ENCODE data around the gene FBXL22. TPM values are rescaled to one million over a fixed set of nuclear protein-coding genes. Genes with fewer than 3 reads are reported as not detected.
A peak's percentile ranks its signal among the peaks of the same experiment; 100 is the strongest.

The FBXL22 gene
- total and polyA plus RNA-seq, 2 donors (not counting 1 experiment from before 2014, with no cell fraction given): 0.30 to 2.5 TPM

- H3K4me1 ChIP-seq (ENCODE audit: control insufficient read depth in 2 of 2, insufficient read depth in 2 of 2, low read length in 2 of 2): no peaks in the 10 kb centered on the region
- CTCF ChIA-PET: interaction anchor here (1.2 kb wide), 1 partner anchor 92 kb away, joined by 3 read pairs; no protein-coding TSS in a partner anchor
- TF ChIP-seq EZH2 (IDR thresholded peaks at IDR 0.05; ENCODE audit: borderline replicate concordance, insufficient read depth, low read depth, low read length, poor library complexity, severe bottlenecking) (no peak), CTCF (IDR thresholded peaks at IDR 0.05) (no peak)
- no peak for ATAC-seq (ENCODE audit: low read depth)
- no peak for DNase-seq
- peaks cover 7% of the 10 kb centered on the region for H4K20me1 ChIP-seq (ENCODE audit: control insufficient read depth, insufficient read depth, low read length, poor library complexity, severe bottlenecking)
- peak overlapping the region in 1 of 2 donors; percentile 24 for H3K27ac ChIP-seq (ENCODE audit: low read length in 2 of 2)
- intact Hi-C loops (cut with micrococcal nuclease): no loop called here
- Mint-ChIP-seq H3K27ac (no peak overlapping the region), H3K27me3 (no peaks in the 10 kb centered on the region), H3K9me3 (ENCODE audit: insufficient read depth) (no peaks in the 10 kb centered on the region), H3K4me1 (peaks cover 12% of the 10 kb centered on the region), H3K4me3 (no peak overlapping the region)
- no peak overlapping the region for H3K4me3 ChIP-seq (ENCODE audit: control extremely low read depth in 1 of 5, extremely low read depth in 1 of 5, insufficient read depth in 1 of 5, low read depth in 2 of 5, low read length in 4 of 5)
- no peak overlapping the region for H3K4me2 ChIP-seq (replicated peaks; ENCODE audit: low read depth, low read length, poor library complexity, severe bottlenecking)
- peaks cover 13 to 48% of the 10 kb centered on the region in 2 experiments for H3K36me3 ChIP-seq (replicated peaks in 1 of 2; ENCODE audit: control extremely low read depth in 1 of 2, control insufficient read depth in 1 of 2, extremely low read depth in 1 of 2, insufficient read depth in 2 of 2, low read length in 1 of 2)
- peaks cover 0 to 1% (median 0%) of the 10 kb centered on the region in 3 donors for H3K9me3 ChIP-seq (ENCODE audit: control extremely low read depth in 1 of 3, control insufficient read depth in 2 of 3, insufficient read depth in 1 of 3, low read length in 2 of 3)
- no peak overlapping the region for H3K9ac ChIP-seq (ENCODE audit: low read length)
- POLR2A ChIA-PET: no interaction called here
- H2AFZ ChIP-seq (ENCODE audit: insufficient read depth, low read depth, low read length, poor library complexity, severe bottlenecking): no peak overlapping the region
- no peaks in the 10 kb centered on the region for H3K27me3 ChIP-seq (replicated peaks in 1 of 4; ENCODE audit: control extremely low read depth in 1 of 4, control insufficient read depth in 3 of 4, insufficient read depth in 4 of 4, low read length in 3 of 4)
- H3K79me2 ChIP-seq (ENCODE audit: control insufficient read depth, insufficient read depth, low read length): peaks cover 53% of the 10 kb centered on the region
These were observed 41.7 kb upstream of the FBXL22 start for GRCh38 chr15:63555507-63555906.

- H4K20me1 ChIP-seq (ENCODE audit: control insufficient read depth, insufficient read depth, low read length, poor library complexity, severe bottlenecking): peaks cover 7% of the 10 kb centered on the region
- CTCF ChIA-PET: interaction anchor here (0.6 to 3.0 kb wide), 5 partner anchors 44 to 1955 kb away, joined by 3 to 13 read pairs (median 3); no protein-coding TSS in a partner anchor
- no peak overlapping the region for H2AFZ ChIP-seq (ENCODE audit: insufficient read depth, low read depth, low read length, poor library complexity, severe bottlenecking)
- H3K27me3 ChIP-seq (replicated peaks in 1 of 4; ENCODE audit: control extremely low read depth in 1 of 4, control insufficient read depth in 3 of 4, insufficient read depth in 4 of 4, low read length in 3 of 4): no peaks in the 10 kb centered on the region
- peaks cover 13 to 55% of the 10 kb centered on the region in 2 experiments for H3K36me3 ChIP-seq (replicated peaks in 1 of 2; ENCODE audit: control extremely low read depth in 1 of 2, control insufficient read depth in 1 of 2, extremely low read depth in 1 of 2, insufficient read depth in 2 of 2, low read length in 1 of 2)
- H3K27ac ChIP-seq (ENCODE audit: low read length in 2 of 2): peak overlapping the region in 1 of 2 donors; percentile 32
- no peak for TF ChIP-seq EZH2 (IDR thresholded peaks at IDR 0.05; ENCODE audit: borderline replicate concordance, insufficient read depth, low read depth, low read length, poor library complexity, severe bottlenecking)
- TF ChIP-seq CTCF (IDR thresholded peaks at IDR 0.05): no peak
- no peak overlapping the region for H3K9ac ChIP-seq (ENCODE audit: low read length)
- WGBS (ENCODE audit: insufficient coverage): 95% methylated on average over 3 of the region's 6 CpGs
- H3K27me3 Mint-ChIP-seq: no peaks in the 10 kb centered on the region
- H3K4me3 Mint-ChIP-seq: no peak overlapping the region
- H3K4me2 ChIP-seq (replicated peaks; ENCODE audit: low read depth, low read length, poor library complexity, severe bottlenecking): no peak overlapping the region
- intact Hi-C loops (cut with micrococcal nuclease): no loop called here
- H3K79me2 ChIP-seq (ENCODE audit: control insufficient read depth, insufficient read depth, low read length): peaks cover 50% of the 10 kb centered on the region
- H3K4me3 ChIP-seq (ENCODE audit: control extremely low read depth in 1 of 5, extremely low read depth in 1 of 5, insufficient read depth in 1 of 5, low read depth in 2 of 5, low read length in 4 of 5): no peak overlapping the region
- ATAC-seq (ENCODE audit: low read depth) (no peak), DNase-seq (no peak)
- no peak overlapping the region for H3K27ac Mint-ChIP-seq
- POLR2A ChIA-PET: no interaction called here
- peaks cover 15% of the 10 kb centered on the region for H3K4me1 Mint-ChIP-seq
- H3K9me3 Mint-ChIP-seq (ENCODE audit: insufficient read depth): no peaks in the 10 kb centered on the region
- no peaks in the 10 kb centered on the region for H3K4me1 ChIP-seq (ENCODE audit: control insufficient read depth in 2 of 2, insufficient read depth in 2 of 2, low read length in 2 of 2)
- H3K9me3 ChIP-seq (ENCODE audit: control extremely low read depth in 1 of 3, control insufficient read depth in 2 of 3, insufficient read depth in 1 of 3, low read length in 2 of 3): peaks cover 0 to 1% (median 0%) of the 10 kb centered on the region in 3 donors
These were observed 40.9 kb upstream of the FBXL22 start for GRCh38 chr15:63556246-63556645.
